Epidermal melanocyte (primary cell): ENCODE results near the gene OBSCN.
"Not testable (repeated sequence)": the region's sequence is repeated elsewhere in the genome, so short reads cannot be mapped to it uniquely, and the experiment has no call there.

Experiments used
- DNase-seq: peaks from one replicate; pipeline ENCODE4 v3.0.0; 2011; ENCODE audit warnings: low spot score; ENCODE audit not compliant: insufficient read length

The OBSCN gene

DNA sequence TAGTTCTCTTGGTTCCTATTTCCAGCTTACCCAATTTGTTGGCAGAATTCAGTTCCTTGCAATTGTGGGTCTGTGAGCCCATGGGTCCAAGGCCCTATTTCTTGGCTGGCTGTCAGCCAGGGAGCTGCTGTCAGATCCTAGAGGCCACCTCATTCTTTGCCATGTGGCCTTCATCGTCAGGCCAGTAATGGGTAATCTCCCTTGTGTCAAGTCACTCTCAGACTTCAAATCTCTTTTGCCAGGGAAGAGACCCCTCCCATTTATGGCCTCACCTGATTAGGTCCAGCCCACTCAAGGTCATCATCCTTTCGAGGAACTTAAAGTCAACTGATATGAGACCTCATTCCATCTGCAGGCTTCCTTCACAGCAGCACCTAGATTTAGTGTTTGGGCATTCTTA, 17.9 kb downstream of the OBSCN start:
- DNase-seq: no peak

DNA sequence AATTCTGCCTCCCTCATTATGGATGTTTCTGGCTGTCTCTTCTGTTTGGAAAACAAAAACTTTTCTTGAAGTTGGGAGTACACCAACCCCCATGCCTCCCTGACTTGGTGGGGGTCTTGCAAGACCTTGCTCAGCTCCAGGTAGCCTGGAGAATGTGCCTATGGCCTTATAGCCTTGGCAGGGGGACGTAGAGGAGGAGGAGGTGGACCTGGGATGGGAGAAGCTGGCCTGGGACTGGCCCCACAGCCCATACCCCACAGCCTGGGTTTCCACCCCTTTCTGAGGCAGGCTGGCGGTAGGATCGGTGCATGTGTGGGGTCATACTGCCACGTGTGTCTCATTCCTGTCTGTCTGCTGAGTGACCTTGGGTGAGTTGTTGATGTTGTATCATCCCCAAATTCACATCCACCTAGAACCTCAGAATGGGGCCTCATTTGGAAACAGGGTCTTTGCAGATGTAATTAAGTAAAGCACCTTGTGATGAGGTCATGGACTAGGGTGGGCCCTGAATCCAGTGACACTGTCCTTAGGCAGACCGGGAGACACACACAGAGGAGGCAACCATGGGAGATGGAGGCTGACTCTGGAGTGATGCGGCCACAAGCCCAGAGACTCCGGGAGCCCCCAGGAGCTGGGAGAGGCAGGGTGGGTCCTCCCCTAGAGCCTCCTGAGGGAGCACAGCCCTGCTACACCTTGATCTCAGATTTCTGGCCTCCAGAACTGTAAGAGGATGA, 18.5 kb downstream of the OBSCN start:
- DNase-seq: no peak

DNA sequence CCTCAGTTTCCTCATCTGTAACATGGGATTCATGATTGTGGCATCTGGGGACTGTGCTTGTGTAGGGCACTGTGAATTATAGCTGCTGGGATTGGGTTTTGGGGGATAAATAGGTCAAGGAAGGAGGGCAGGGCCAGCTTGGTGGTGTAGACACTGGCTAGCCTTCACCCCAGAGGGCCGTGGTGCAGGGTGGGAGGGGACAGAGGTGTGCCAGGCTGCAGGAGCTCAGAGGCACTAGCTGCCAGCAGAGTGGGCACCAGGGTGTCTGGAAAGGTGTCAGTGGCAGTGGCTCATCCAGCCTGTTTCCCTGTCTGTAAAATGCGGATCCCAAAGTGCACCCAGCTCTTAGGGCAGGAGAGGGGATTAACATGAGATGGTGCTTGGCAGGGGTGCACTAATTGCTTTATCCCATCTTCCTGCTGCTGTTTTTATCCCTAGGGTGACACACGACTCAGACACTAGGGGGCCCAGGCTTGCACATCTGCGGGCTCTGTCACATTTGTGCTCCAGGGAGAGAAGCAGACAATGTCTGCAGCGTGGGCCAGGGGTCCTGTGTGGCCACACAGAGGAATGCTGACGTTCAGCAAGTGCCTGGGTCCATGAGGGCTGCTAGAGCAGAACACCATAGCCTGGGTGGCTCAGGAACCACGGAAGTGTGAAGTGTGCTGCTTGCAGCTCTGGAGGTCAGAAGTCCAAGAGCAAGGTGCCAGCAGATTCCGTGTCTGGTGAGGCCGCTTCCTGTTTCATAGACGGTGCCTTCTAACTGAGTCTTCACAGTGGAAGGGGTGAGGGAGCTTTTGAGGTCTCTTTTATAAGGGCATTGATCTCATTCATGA, 19.3 kb downstream of the OBSCN start:
- DNase-seq: no peak

DNA sequence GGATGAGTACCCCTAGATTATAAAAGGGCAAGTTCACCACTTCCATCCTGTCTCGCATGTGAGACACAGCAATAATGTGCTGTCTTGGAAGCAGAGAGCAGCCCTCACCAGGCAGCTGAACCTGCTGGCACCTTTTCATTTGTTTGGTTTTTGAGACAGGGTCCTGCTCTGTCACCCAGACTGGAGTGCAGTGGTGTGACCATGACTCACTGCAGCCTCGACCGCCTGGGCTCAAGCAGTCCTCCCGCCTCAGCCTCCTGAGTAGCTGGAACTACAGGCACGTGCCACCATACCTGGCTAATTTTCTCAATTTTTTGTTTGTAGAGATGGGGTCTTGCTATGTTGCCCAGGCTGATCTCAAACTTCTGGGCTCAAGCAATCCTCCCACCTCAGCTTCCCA, 20.3 kb downstream of the OBSCN start:
- not testable (repeated sequence) for DNase-seq

DNA sequence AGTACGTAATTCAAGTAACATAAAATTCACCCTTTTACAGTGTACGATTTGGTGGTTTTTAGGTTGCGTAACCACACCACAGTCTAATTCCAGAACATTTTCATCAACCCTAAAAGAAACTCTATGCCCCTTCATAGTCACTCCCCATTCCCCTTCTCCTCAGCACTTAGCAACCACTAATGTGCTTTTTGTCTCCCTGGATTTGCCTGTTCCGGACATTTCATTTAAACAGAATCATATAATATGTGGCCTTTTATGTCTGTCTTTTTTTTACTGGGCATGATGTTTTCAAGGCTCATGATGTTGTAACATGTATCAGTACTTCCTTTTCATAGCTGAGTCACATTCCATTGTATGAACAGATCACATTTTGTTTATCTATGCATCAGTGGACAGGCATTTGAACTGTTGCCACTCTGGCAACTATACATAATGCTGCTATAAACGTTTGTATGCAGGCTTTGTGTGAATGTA, 20.8 kb downstream of the OBSCN start:
- no peak for DNase-seq

DNA sequence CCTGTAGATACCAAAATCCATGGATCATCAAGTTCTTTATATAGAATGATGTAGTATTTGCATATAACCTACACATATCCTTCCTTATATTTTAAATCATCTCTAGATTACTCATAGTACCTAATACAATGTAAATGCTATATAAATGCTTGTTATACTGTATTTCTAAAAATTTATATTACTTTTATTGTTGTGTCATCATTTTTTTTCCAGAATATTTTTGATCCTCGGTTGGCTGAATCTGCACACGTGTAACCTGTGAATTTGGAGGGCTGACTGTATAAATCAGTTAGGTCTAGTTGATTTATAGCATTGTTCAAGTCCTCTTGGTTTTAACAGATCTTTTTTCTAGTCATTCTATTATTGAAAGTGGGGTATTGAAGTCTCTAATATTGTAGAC, 23.3 kb downstream of the OBSCN start:
- no peak for DNase-seq

DNA sequence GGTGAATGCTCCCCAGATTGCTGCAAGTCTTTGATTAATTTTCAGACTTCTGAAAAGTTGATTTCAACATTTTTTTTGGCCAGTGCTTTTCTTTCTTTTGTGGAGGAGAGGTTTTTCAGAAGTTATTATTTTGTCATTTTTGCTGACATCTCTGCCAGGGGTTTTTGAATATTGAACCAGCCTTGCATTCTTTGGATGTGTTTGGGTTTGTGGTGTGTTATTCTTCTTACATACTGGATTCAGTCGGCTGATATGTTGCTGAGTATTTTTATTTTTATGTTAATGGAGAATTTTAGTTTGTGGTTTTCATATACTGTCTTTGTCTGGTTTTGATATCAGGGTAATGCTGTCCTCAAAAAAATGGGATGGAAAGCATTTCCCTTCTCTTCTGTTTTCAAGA, 25.3 kb downstream of the OBSCN start:
- no peak for DNase-seq

DNA sequence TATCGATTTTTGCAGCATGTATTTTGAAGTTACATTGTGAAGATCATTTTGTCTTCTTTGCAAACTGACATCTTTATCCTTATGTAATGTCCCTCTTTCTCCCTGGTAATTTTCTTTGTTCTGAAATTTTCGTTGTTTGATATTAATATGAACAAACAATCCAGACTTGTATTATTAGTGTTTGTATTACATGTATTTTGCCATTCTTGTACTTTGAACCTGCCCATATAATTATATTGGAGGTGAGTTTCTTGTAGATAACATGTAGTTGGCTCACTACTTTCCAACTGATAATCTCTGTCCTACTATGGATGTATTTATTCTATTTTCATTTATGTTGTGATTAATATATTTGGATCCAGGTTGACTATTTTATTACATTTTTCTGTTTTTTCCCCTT, 27.1 kb downstream of the OBSCN start:
- DNase-seq: no peak

DNA sequence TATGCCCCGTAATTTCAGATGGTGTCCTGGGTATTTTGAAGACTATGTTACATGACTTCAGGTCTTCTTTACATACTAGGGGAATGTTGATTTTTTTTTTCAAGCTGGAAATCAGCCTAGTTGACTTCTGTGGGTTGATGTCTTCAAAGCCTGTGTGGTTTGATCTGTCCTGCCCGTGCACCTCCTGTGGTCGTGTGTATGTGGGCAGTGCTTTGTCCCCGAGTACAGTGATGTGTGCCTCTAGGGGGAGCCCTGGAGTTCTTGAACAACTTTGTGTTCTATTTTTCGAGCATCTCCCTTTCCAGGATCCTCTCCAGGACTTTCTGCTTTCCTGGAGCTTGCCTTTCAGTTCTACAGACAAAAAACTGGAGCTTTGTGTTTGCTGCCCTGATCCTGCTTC, 28.9 kb downstream of the OBSCN start:
- no peak for DNase-seq

DNA sequence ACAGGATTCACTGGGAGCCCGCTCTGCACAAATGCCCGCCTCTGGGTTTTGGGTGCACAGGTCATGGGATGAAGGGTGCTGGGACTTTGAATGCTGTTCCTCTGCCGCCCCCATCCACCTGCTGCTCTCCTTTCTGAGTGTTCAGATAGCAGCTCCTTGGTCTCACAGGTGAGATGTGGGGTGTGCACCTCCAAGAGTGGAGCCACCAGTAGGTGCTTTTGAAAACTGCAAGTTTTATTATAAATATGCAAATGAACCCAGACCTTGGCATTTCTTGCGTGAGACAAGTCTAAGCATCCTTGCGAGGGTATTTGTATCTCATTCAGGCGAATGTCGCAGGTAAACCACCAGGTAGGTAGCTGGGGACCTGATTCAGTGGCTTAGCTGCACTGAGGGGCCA, 30.2 kb downstream of the OBSCN start:
- DNase-seq: no peak

DNA sequence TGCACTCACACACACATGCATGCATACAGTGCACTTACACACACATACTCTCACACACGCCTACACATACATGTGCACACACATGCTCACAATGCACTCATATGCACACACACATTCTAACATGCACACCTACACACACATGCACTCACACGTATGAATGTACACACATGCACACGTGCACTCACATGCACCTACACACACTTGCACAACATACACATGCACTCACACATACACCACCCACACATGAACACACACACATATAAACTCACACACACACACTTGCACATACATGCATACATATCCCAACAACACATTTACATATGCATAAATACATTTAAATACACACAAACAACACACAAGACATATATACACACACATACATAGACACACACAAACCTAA, 30.6 kb downstream of the OBSCN start:
- DNase-seq: no peak

DNA sequence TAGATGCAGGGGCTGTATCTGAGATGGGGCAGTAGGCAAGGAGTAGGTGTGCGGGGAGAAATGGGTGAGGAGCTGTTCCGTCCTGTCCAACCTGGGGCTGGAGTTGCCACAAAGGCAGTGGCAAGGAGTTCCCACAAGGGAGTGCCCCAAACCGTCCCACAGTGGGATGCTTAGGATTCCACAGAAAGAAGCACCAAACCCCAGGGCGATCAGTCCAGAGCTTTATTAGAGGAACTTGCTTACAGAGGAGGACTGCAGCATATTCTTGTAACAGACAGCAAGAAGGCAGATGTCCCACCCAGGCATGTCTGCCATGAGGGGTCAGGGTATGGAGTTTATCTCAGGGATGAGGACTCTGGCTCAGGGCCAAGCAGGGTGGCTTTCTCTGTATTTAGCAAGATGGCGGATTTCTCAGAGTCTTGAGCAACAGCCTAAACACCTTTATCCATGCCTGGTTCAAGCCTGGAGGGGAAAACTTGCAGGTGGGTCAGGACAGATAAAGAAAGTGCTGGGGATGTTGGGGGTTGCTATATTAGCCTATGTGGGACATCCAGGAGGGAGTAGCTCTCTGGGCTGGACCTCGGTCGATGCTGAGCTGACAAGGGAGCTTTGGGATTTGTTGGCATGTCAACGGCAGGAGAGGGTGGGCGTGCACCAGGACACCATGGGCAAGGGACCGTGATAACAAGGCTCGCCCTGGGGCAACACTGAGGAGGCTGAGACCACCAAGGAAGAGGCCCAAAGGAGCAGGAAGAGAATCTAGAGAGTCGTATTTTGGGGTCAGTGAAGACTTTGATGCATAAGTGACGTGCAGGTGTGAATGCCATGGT, 32.8 kb downstream of the OBSCN start:
- DNase-seq: no peak

DNA sequence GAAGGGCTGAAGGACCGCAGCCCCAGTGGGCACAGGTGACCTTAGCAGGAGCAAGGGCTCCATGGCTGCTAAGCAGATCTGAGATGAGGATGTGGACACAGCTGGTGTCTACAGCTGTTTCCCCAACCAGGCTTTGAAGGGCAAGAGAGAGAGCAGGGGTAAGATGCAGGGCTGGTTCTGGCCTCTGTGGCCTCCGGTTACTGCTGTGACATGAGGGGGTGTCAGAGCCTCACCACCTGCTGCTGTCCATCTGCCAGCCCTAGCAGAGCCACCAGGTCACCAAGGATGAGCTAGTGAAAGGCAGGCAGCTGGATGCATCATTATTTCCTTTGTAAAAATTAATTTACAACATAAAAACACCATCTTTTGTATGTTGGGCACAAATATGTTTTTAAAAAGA, 33.4 kb downstream of the OBSCN start:
- no peak for DNase-seq

DNA sequence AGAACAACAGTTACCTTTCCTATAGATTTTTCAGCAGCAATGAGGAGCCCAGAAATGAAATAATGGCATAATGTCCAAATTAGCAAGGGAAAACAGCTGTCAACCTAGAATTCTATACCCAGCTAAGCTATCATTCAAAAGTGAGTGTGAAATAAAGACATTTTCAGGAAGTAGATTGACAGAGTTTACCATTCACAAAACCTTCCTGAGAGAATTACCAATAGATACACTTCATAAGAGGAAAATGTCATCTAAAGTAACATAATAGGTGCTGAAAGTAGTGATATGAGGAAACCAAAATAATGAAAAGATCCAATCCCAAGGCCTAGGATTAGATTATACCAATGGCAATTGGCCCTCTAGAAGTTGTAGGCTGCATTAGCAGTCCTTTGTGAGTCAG, 34.6 kb downstream of the OBSCN start:
- no peak for DNase-seq

DNA sequence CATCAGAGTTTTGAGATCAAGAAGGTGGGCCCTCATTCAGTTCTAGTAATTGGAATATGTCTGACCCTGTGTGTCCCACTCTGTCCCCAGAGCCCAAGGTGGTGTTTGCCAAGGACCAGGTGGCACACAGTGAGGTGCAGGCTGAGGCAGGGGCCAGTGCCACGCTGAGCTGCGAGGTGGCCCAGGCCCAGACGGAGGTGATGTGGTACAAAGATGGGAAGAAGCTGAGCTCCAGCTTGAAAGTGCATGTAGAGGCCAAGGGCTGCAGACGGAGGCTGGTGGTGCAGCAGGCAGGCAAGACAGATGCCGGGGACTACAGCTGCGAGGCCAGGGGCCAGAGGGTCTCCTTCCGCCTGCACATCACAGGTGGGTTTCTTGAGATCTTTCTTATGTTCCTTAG, 35.2 kb downstream of the OBSCN start:
- DNase-seq: no peak

DNA sequence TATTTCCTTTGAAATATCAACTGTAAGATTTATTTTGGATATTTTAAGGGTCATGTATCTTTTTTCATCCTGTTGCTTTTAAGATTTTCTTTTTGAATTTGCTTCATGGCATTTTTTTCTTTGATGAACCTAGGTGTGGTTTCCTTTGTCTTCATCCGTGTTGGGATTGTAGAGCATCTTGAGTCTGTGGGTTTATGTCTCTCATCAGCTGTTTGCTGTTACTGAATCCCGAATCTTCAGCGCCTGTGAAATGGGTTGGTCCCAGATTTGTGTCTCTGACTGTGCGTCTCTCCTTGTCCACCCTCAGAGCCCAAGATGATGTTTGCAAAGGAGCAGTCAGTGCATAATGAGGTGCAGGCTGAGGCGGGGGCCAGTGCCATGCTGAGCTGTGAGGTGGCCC, 36.1 kb downstream of the OBSCN start:
- DNase-seq: not testable (repeated sequence)

DNA sequence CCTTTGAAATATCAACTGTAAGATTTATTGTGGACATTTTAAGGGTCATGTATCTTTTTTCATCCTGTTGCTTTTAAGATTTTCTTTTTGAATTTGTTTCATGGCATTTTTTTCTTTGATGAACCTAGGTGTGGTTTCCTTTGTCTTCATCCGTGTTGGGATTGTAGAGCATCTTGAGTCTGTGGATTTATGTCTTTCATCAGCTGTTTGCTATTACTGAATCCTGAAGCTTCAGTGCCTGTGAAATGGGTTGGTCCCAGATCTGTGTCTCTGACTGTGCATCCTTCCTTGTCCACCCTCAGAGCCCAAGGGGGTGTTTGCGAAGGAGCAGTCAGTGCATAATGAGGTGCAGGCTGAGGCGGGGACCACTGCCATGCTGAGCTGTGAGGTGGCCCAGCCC, 37.3 kb downstream of the OBSCN start:
- no peak for DNase-seq

DNA sequence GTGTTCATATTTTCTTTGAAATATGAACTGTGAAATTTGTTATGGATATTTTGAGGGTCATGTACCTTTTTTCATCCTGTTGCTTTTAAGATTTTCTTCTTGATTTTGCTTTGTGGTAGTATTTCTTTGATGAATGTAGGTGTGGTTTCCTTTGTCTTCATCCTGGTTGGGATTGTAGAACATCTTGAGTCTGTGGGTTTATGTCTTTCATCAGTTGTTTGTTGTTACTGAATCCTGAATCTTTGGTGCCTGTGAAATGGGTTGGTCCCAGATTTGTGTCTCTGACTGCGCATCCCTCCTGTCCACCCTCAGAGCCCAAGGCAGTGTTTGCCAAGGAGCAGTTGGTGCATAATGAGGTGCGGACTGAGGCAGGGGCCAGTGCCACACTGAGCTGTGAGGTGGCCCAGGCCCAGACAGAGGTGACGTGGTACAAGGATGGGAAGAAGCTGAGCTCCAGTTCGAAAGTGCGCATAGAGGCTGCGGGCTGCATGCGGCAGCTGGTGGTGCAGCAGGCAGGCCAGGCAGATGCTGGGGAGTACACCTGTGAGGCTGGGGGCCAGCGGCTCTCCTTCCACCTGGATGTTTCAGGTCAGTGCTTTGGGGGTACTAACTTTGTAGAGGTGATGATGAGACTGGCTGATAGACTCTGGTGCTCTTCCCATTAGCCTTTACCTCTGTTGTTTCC, 38.5 kb downstream of the OBSCN start:
- DNase-seq: no peak

DNA sequence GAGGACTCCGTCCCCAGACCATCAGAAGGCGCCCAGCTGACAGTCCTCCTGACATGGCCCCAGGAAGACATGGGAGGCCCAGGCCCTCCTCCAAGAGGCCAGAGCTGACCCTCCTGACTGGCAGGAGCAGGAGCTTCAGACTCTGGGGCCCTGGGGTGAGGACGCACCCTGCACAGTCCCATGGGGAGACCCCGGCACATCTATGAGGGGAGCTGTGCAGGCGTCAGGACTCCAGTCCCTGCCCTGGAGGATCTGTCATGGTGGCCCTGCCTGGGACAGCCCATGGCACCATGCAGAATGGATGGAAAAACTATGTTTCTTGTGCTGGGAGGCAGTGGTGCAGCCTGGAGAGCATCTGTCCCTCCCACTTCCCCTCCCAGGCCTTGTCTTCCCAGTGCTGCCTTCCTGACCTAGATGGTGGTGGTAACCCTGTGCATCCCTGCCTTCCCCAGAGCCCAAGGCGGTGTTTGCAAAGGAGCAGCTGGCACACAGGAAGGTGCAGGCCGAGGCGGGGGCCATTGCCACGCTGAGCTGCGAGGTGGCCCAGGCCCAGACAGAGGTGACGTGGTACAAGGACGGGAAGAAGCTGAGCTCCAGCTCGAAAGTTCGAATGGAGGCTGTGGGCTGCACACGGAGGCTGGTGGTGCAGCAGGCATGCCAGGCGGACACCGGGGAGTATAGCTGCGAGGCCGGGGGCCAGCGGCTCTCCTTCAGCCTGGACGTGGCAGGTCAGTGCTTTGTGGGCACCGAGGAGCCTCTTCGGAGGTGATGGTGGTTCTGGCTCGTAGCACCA, 41.9 kb downstream of the OBSCN start:
- no peak for DNase-seq

DNA sequence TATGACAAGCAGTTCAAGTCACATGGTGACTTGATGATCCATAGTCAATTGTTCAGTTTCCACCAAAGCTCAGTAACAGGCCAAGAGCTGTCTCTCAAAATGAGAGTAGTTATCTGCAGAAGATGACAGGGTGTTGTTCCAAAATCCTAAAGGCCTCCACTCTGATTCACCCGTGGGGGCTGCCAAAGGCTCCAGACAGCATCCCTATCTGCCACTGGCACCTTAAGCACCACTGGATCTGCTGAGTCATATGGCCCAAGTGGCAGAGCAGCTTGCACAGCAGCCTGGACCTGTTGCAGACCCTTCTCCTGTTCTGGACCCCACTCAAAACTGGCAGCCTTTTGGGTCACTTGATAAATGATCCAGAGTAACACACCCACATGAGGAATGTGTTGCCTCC, 44.6 kb downstream of the OBSCN start:
- DNase-seq: not testable (repeated sequence)
